Body of pancreas (tissue), 4 donors: ENCODE measurements around the gene GCSH.

Experiments
- POLR2A ChIP-seq, 3 donors: fragments of 450-650 bp; IDR thresholded peaks; one replicate each; pipeline ENCODE4 v1.6.1; 2016; ENCODE audit warnings: antibody characterized with exemption in 3 of 3, mild to moderate bottlenecking in 2 of 3
- TF ChIP-seq, protein P1 (sequence below), 7 experiments: fragments of 450-650 bp in 4 of 7; fragments of 200-600 bp in 3 of 7; sonication (generic) in 3 of 7; IDR thresholded peaks; one replicate each; pipeline ENCODE4 v1.5.1; 2016 to 2019; ENCODE audit warnings: antibody characterized with exemption in 7 of 7

DNA sequence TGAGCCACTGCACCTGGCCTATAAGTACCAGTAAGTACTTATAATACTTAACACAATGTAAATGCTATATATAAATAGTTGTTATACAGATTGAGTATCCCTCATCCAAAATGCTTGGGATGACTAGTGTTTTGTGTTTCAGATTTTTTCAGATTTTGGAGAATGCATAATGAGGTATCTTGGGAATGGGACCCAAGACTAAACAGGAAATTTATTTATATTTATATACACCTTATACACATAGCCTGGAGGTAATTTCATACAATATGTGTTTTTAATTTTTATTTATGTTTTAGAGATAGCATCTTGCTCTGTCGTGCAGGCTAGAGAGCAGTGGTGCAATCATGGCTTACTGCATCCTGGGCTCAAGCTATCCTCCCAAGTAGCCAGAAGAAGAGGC, 9.8 kb upstream of the GCSH start:
- TF ChIP-seq, protein P1, sequence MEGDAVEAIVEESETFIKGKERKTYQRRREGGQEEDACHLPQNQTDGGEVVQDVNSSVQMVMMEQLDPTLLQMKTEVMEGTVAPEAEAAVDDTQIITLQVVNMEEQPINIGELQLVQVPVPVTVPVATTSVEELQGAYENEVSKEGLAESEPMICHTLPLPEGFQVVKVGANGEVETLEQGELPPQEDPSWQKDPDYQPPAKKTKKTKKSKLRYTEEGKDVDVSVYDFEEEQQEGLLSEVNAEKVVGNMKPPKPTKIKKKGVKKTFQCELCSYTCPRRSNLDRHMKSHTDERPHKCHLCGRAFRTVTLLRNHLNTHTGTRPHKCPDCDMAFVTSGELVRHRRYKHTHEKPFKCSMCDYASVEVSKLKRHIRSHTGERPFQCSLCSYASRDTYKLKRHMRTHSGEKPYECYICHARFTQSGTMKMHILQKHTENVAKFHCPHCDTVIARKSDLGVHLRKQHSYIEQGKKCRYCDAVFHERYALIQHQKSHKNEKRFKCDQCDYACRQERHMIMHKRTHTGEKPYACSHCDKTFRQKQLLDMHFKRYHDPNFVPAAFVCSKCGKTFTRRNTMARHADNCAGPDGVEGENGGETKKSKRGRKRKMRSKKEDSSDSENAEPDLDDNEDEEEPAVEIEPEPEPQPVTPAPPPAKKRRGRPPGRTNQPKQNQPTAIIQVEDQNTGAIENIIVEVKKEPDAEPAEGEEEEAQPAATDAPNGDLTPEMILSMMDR (IDR thresholded peaks at IDR 0.05): no peak
- no peak for TF ChIP-seq POLR2A (IDR thresholded peaks at IDR 0.05)
